T-helper 2 cell treated with Interferon-gamma antibody and Interleukin-4, amounts not matched to agents 5 μg/mL and 100 μg/mL, for 36 hours (primary cell): ENCODE data around the gene CTDSPL.

Experiments
- DNase-seq: peaks from one replicate; pipeline ENCODE4 v3.0.0; 2021; ENCODE audit warnings: low spot score
- H3K27ac Mint-ChIP-seq: one replicate; pipeline ENCODE4 v1.8.0; 2021; ENCODE audit warnings: mild to moderate bottlenecking, mixed read lengths
- H3K27me3 Mint-ChIP-seq: one replicate; pipeline ENCODE4 v1.8.0; 2021; ENCODE audit warnings: low read depth, mixed read lengths
- H3K36me3 Mint-ChIP-seq: one replicate; pipeline ENCODE4 v1.8.0; 2021; ENCODE audit warnings: low read depth, mixed read lengths
- H3K4me1 Mint-ChIP-seq: one replicate; pipeline ENCODE4 v1.8.0; 2021; ENCODE audit warnings: low read depth, mixed read lengths
- H3K4me3 Mint-ChIP-seq: one replicate; pipeline ENCODE4 v1.8.0; 2022; ENCODE audit warnings: mild to moderate bottlenecking, moderate library complexity, mixed read lengths
- H3K9me3 Mint-ChIP-seq: one replicate; pipeline ENCODE4 v1.8.0; 2021; ENCODE audit warnings: mixed read lengths

The CTDSPL gene

GRCh38 chr3:37995652-37996641, 134.3 kb downstream of the CTDSPL start:
- Mint-ChIP-seq H3K36me3 (peaks cover 32% of the 10 kb centered on the region), H3K9me3 (no peaks in the 10 kb centered on the region), H3K27ac (peak overlapping the region; percentile 62), H3K27me3 (no peaks in the 10 kb centered on the region), H3K4me3 (peak overlapping the region; percentile 94), H3K4me1 (peaks cover 49% of the 10 kb centered on the region)
- no peak for DNase-seq

DNA sequence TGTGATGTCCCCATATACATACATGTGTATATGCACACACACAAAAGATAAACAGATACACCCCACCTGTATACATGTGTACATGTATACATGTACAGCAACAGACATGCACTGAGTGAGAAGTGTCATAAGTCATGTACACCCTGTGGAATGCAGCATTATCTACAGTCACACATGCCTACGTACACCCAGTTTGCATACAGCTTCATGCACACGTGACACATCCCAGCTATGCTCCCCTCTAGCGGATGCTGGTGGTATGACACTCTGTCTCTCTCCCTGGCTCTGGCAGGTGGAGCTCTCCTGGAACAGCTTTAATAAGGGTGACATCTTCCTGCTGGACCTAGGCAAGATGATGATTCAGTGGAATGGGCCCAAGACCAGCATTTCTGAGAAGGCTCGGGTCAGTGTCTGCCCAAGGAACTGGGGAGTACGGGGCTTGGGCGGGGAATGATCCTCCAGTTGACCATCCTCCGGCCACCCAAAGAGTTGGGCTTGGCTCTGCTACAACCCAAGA, 135.2 kb downstream of the CTDSPL start:
- Mint-ChIP-seq H3K4me1 (peaks cover 49% of the 10 kb centered on the region), H3K4me3 (peak overlapping the region; percentile 23), H3K27ac (peak overlapping the region; percentile 62), H3K36me3 (peaks cover 34% of the 10 kb centered on the region), H3K27me3 (no peaks in the 10 kb centered on the region), H3K9me3 (no peaks in the 10 kb centered on the region)
- peak; percentile 75 for DNase-seq

GRCh38 chr3:37997342-37997741, 135.7 kb downstream of the CTDSPL start:
- Mint-ChIP-seq H3K36me3 (peaks cover 36% of the 10 kb centered on the region), H3K4me3 (no peak overlapping the region), H3K4me1 (peaks cover 49% of the 10 kb centered on the region), H3K9me3 (no peaks in the 10 kb centered on the region), H3K27ac (no peak overlapping the region), H3K27me3 (no peaks in the 10 kb centered on the region)
- DNase-seq, result no peak

- Mint-ChIP-seq H3K9me3 (no peaks in the 10 kb centered on the region), H3K4me1 (peaks cover 49% of the 10 kb centered on the region), H3K27ac (peak overlapping the region; percentile 89), H3K36me3 (peaks cover 36% of the 10 kb centered on the region), H3K4me3 (peak overlapping the region; percentile 74), H3K27me3 (no peaks in the 10 kb centered on the region)
- DNase-seq, result no peak
Measured at GRCh38 chr3:37997791-37998370, 136.2 kb downstream of the CTDSPL start.

- Mint-ChIP-seq H3K27me3 (no peaks in the 10 kb centered on the region), H3K4me3 (no peak overlapping the region), H3K4me1 (peaks cover 42% of the 10 kb centered on the region), H3K36me3 (peaks cover 46% of the 10 kb centered on the region), H3K9me3 (no peaks in the 10 kb centered on the region), H3K27ac (peak overlapping the region; percentile 2)
- no peak for DNase-seq
Measured at GRCh38 chr3:37999836-38000235, 138.2 kb downstream of the CTDSPL start.

GRCh38 chr3:38000242-38000916, 138.7 kb downstream of the CTDSPL start:
- Mint-ChIP-seq H3K9me3 (no peaks in the 10 kb centered on the region), H3K27me3 (no peaks in the 10 kb centered on the region), H3K36me3 (peaks cover 45% of the 10 kb centered on the region), H3K4me3 (no peak overlapping the region), H3K27ac (peak overlapping the region; percentile 55), H3K4me1 (peaks cover 37% of the 10 kb centered on the region)
- DNase-seq, result no peak

DNA sequence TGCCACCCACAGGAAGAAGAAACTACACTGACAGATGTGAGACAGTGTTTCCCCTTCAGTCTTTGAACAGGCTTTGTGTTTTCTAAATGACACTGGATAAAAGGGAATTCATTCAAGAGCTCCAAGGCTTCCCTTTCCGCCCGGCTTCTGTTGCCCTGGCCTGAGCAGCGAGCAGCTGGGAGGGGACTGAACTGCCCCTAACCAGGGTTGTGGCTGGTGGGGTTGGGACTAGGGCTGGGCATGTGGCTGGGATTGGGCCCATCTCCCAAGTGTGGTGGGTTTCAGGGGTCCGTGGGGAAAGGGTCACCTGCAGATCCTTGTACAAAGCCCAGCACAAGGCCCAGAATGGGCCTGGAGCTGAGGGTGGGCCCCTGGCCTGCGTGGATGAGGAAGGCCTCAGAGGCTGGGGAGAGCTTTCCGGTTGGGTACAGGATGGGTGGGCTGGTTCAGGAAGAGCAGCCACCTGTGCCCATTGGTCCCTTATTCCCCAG, 139.3 kb downstream of the CTDSPL start:
- Mint-ChIP-seq H3K27ac (no peak overlapping the region), H3K27me3 (no peaks in the 10 kb centered on the region), H3K4me3 (no peak overlapping the region), H3K4me1 (peaks cover 31% of the 10 kb centered on the region), H3K9me3 (no peaks in the 10 kb centered on the region), H3K36me3 (peaks cover 39% of the 10 kb centered on the region)
- DNase-seq, result no peak

GRCh38 chr3:38001456-38002081, 139.9 kb downstream of the CTDSPL start:
- no peaks in the 10 kb centered on the region for H3K9me3 Mint-ChIP-seq
- H3K4me1 Mint-ChIP-seq, result peaks cover 26% of the 10 kb centered on the region
- H3K4me3 Mint-ChIP-seq, result no peak overlapping the region
- H3K27me3 Mint-ChIP-seq, result no peaks in the 10 kb centered on the region
- H3K27ac Mint-ChIP-seq, result no peak overlapping the region
- H3K36me3 Mint-ChIP-seq, result peaks cover 35% of the 10 kb centered on the region
- no peak for DNase-seq

DNA sequence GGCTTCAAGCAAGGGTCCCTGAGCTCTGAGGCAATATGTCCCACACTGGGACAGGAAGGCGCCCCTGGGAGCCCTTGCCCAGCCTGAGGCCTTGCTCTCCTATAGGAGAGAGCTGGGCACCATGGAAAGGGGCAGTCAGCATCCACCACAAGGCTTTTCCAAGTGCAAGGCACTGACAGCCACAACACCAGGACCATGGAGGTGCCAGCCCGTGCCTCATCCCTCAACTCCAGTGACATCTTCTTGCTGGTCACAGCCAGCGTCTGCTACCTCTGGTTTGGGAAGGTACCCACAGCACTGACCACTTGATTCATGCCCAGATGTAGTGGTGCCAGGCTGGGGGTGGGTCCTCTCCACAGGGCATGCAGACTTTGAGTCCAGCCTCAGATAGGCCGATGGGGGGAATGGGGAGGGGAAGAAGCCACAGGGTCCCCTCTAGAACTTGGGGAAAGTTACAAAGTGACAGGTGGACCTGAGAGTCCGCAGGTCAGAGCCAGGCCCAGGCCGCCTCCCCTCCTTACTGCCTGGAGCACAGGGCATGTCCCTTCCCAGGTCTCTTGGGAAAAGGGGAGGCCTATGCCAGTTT, 140.7 kb downstream of the CTDSPL start:
- Mint-ChIP-seq H3K27ac (no peak overlapping the region), H3K9me3 (no peaks in the 10 kb centered on the region), H3K36me3 (peaks cover 28% of the 10 kb centered on the region), H3K4me3 (no peak overlapping the region), H3K4me1 (peaks cover 20% of the 10 kb centered on the region), H3K27me3 (no peaks in the 10 kb centered on the region)
- DNase-seq, result no peak

DNA sequence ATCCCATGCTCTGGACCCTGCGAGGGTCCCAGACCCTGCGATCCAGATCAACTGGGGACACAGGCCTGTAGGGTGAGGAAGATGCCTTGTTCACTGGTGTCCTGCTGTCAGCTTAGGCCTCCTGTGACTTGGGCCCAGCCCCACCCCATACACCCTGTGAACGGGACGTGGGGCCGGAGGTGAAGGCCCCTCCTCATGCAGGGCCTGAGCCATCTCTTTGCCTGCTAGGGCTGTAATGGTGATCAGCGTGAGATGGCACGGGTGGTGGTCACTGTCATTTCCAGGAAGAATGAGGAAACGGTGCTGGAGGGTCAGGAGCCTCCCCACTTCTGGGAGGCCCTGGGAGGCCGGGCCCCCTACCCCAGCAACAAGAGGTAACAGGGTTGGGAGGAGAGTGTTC, 141.3 kb downstream of the CTDSPL start:
- no peak for DNase-seq
- peaks cover 20% of the 10 kb centered on the region for H3K4me1 Mint-ChIP-seq
- no peak overlapping the region for H3K27ac Mint-ChIP-seq
- H3K4me3 Mint-ChIP-seq, result no peak overlapping the region
- peaks cover 32% of the 10 kb centered on the region for H3K36me3 Mint-ChIP-seq
- H3K27me3 Mint-ChIP-seq, result no peaks in the 10 kb centered on the region
- no peaks in the 10 kb centered on the region for H3K9me3 Mint-ChIP-seq

- Mint-ChIP-seq H3K9me3 (no peaks in the 10 kb centered on the region), H3K36me3 (peaks cover 35% of the 10 kb centered on the region), H3K4me3 (no peak overlapping the region), H3K4me1 (peaks cover 18% of the 10 kb centered on the region), H3K27ac (no peak overlapping the region), H3K27me3 (no peaks in the 10 kb centered on the region)
- DNase-seq, result no peak
Measured at GRCh38 chr3:38003371-38003816, 141.7 kb downstream of the CTDSPL start.

GRCh38 chr3:38003817-38004414, 142.2 kb downstream of the CTDSPL start:
- H3K9me3 Mint-ChIP-seq, result no peaks in the 10 kb centered on the region
- no peak overlapping the region for H3K27ac Mint-ChIP-seq
- H3K27me3 Mint-ChIP-seq, result no peaks in the 10 kb centered on the region
- no peak for DNase-seq
- H3K4me1 Mint-ChIP-seq, result peaks cover 14% of the 10 kb centered on the region
- peaks cover 35% of the 10 kb centered on the region for H3K36me3 Mint-ChIP-seq
- H3K4me3 Mint-ChIP-seq, result no peak overlapping the region
